Heart left ventricle (tissue), 16 donors: ENCODE measurements around the gene TDP1. TPM values are rescaled to one million over a fixed set of nuclear protein-coding genes. Genes with fewer than 3 reads are reported as not detected.

ENCODE experiments used
- ATAC-seq, 4 donors: fragments of 200-7000 bp; cut with Tn5 transposase; one replicate each; pipeline ENCODE4 v1.9.1; 2020 to 2022; ENCODE audit warnings: moderate library complexity in 4 of 4, mild to moderate bottlenecking in 3 of 4, moderate number of reproducible peaks in 1 of 4
- DNase-seq, 5 donors: peaks; one replicate each; pipeline ENCODE4 v3.0.0-alpha.2; 2020
- H3K27ac ChIP-seq, 12 donors: fragments of 200-600 bp; sonication (generic) in 4 of 12; one replicate each; pipeline versions ENCODE4 v1.5.0 to v1.8.0; 2016 to 2022; ENCODE audit warnings: mild to moderate bottlenecking in 2 of 12
- H3K27me3 ChIP-seq, 9 donors: fragments of 200-600 bp; sonication (generic) in 2 of 9; one replicate each; pipeline versions ENCODE4 v1.5.1 to v1.8.0; 2016 to 2022; ENCODE audit warnings: mild to moderate bottlenecking in 3 of 9
- H3K36me3 ChIP-seq, 9 donors: fragments of 200-600 bp; sonication (generic) in 2 of 9; one replicate each; pipeline versions ENCODE4 v1.5.0 to v1.8.0; 2018 to 2022; ENCODE audit warnings: mild to moderate bottlenecking in 2 of 9
- H3K4me1 ChIP-seq, 12 donors: fragments of 200-600 bp; sonication (generic) in 4 of 12; one replicate each; pipeline versions ENCODE4 v1.5.0 to v1.8.0; 2016 to 2022; ENCODE audit warnings: mild to moderate bottlenecking in 3 of 12
- H3K4me3 ChIP-seq, 12 donors: fragments of 200-600 bp; sonication (generic) in 4 of 12; one replicate each; pipeline versions ENCODE4 v1.5.0 to v1.8.0; 2017 to 2022; ENCODE audit warnings: mild to moderate bottlenecking in 9 of 12, moderate library complexity in 4 of 12
- H3K9me3 ChIP-seq, 12 donors: fragments of 200-600 bp; sonication (generic) in 4 of 12; one replicate each; pipeline versions ENCODE4 v1.5.0 to v1.8.0; 2016 to 2022; ENCODE audit warnings: mild to moderate bottlenecking in 1 of 12
- CTCF ChIP-seq, 12 donors: fragments of 200-600 bp; sonication (generic) in 4 of 12; IDR thresholded peaks; one replicate each; pipeline versions ENCODE4 v1.5.0 to v1.8.0; 2018 to 2022; ENCODE audit warnings: antibody characterized with exemption in 12 of 12, mild to moderate bottlenecking in 5 of 12
- POLR2A ChIP-seq, 2 donors: fragments of 450-650 bp; IDR thresholded peaks; one replicate each; pipeline ENCODE4 v1.6.1; 2017; ENCODE audit warnings: antibody characterized with exemption in 2 of 2, mild to moderate bottlenecking in 2 of 2, moderate library complexity in 2 of 2
- WGBS, 4 donors: extraction: QIAGEN DNeasy Blood & Tissue Kit in 2 of 4; methylation state at CpG; one replicate each; pipeline versions ENCODE4 v1.1.5 to v1.1.7; 2013 to 2018; 5-methylcytosine and 5-hydroxymethylcytosine counted together
- intact Hi-C, 10 donors: fragments of 100-400 bp; cut with DNase I; formaldehyde crosslinking; loops; one replicate each; pipeline versions ENCODE4 v1.11.1 to v1.14.2; 2022
- polyA plus RNA-seq, 2 donors: library from polyadenylated mRNA; stranded (reverse); fragments of 200-250 nt; gene quantifications; one replicate each; pipeline ENCODE4 v1.2.3, GENCODE V29; 2013
- total RNA-seq, 9 donors: library from RNA; depleted of rRNA in 2 of 9; stranded (reverse); fragments of >200 nt in 2 of 9; fragmentation: NEBNext Ultra II Directional in 3 of 9; extraction: Animal tissue kit (Norgen Biotek cat#: 25700) in 3 of 9; gene quantifications; one replicate each; pipeline versions ENCODE4 v1.1.0 to v1.2.4, GENCODE V29; 2016 to 2023
- donor health status: ischemic (EF 13 %, LVEDD 7.1; RV severe dilation, severe dysfunction).
- donor health status: healthy with polysubstance abuse.
- donor health status: DM: no; HTN: yes; CAD: no.
- donor health status: DM: no; HTN: no; CAD: no.
- donor health status: ischemic (EF 25% LVEDD 6.9; RV normal size, moderate dysfunction).
- donor health status: ischemic (EF 25% LVEDD 5.7; RV mildly dilated, moderate dysfunction).
- donor health status: healthy.
- donor health status: DM: yes; HTN: yes; CAD: no.
- donor health status: ischemic (EF 35%, LVEDD 5.7; RV mildly dilated, moderate dysfunction).
- donor health status: nonischemic (EF 11% LVEDD 7.7; RV severe dilation, severe dysfunction).
- donor health status: DM: yes; HTN: yes; CAD: no.
- donor health status: PGD.
- donor health status: ischemic (EF 29% LVEDD 5.4; RV normal size, mild dysfunction).
- donor health status: nonischemic (EF 23%, LVEDD 6.1; RV moderate dilation, normal function).

The TDP1 gene
- total and polyA plus RNA-seq, 11 donors, result 1.0 to 9.0 (median 4.1) TPM

DNA sequence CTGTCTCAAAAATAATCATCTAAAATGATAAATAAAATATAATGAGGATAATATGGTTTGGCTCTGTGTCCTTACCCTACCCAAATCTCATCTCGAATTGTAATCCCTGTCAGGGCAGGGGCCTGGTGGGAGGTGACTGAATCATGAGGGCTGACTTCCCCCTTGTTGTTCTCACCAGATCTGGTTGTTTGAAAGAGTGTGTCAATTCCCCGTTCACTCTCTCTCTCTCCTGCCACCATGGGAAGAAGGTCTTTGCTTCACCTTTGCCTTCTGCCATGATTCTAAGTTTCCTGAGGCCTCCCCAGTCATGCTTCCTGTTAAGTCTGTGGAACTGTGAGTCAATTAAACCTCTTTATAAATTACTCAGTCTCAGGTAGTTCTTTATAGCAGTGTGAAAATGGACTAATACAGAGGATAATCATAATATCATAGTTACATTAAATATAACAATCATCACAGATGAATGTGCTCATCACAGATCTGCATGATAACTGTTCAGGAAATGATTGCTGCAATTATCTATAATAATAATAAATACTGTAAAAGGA is 13.8 kb upstream of the TDP1 start:
- intact Hi-C loops, result no loop called here
- Histone ChIP-seq H3K36me3 (no peaks in the 10 kb centered on the region), H3K4me1 (no peaks in the 10 kb centered on the region), H3K4me3 (no peak overlapping the region), H3K27ac (no peak overlapping the region), H3K27me3 (no peaks in the 10 kb centered on the region), H3K9me3 (no peaks in the 10 kb centered on the region)
- WGBS, 4 donors, result 83 to 89% (median 84%) methylated on average over 2 of the region's 2 CpGs
- TF ChIP-seq CTCF (IDR thresholded peaks at IDR 0.05) (no peak), POLR2A (IDR thresholded peaks at IDR 0.05) (no peak)
- ATAC-seq, result no peak
- DNase-seq, result no peak

GRCh38 chr14:89947344-89947743 is 8.4 kb upstream of the TDP1 start:
- no peaks in the 10 kb centered on the region for H3K4me1 ChIP-seq
- TF ChIP-seq CTCF (IDR thresholded peaks at IDR 0.05) (no peak), POLR2A (IDR thresholded peaks at IDR 0.05) (no peak)
- no peak overlapping the region for H3K4me3 ChIP-seq
- no peaks in the 10 kb centered on the region for H3K9me3 ChIP-seq
- intact Hi-C loops, result no loop called here
- peaks cover 0 to 25% (median 10%) of the 10 kb centered on the region in 9 donors for H3K36me3 ChIP-seq
- no peak for DNase-seq
- ATAC-seq, result no peak
- no peak overlapping the region for H3K27ac ChIP-seq
- no peaks in the 10 kb centered on the region for H3K27me3 ChIP-seq

DNA sequence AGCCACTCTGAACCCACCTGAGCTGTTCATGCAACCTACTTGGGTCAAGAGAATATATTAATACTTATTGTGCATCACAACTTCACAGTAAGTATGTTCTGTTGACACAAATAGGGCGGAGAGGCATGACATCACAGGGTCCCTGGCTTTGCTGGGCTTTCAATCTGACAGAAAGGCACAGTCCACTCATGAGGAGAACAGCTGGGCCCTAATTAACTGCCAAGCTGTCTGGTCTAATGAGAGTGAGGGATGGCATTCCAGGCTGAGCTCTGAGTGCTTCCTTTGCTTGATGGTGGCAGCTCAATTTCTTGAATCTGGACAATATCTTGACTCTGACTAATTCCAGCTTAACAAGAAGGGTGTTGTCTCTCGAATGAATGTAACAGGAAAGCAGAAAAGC is 3.2 kb upstream of the TDP1 start:
- no peak overlapping the region for H3K4me3 ChIP-seq
- H3K27ac ChIP-seq, result no peak overlapping the region
- peaks cover 0 to 27% (median 10%) of the 10 kb centered on the region in 9 donors for H3K36me3 ChIP-seq
- peaks cover 4 to 21% (median 15%) of the 10 kb centered on the region in 12 donors for H3K4me1 ChIP-seq
- DNase-seq, result no peak
- H3K27me3 ChIP-seq, result no peaks in the 10 kb centered on the region
- intact Hi-C loops, result no loop called here
- no peak for TF ChIP-seq POLR2A (IDR thresholded peaks at IDR 0.05)
- TF ChIP-seq CTCF (IDR thresholded peaks at IDR 0.05), result no peak
- WGBS, 4 donors, result 79 to 90% (median 89%) methylated on average over 2 of the region's 2 CpGs
- H3K9me3 ChIP-seq, result no peaks in the 10 kb centered on the region
- ATAC-seq, result no peak

GRCh38 chr14:89953602-89954001 is 2.1 kb upstream of the TDP1 start:
- Histone ChIP-seq H3K27ac (peak overlapping the region in 1 of 12 donors; percentile 71), H3K4me1 (peaks cover 4 to 22% (median 15%) of the 10 kb centered on the region in 12 donors), H3K9me3 (no peaks in the 10 kb centered on the region), H3K27me3 (no peaks in the 10 kb centered on the region), H3K4me3 (peak overlapping the region in 6 of 12 donors; percentile 85 to 97 (median 94)), H3K36me3 (peaks cover 0 to 27% (median 10%) of the 10 kb centered on the region in 9 donors)
- intact Hi-C loops, result no loop called here
- ATAC-seq (no peak), DNase-seq (no peak)
- 58 to 70% (median 62%) methylated on average over 1 of the region's 1 CpG for WGBS, 4 donors
- TF ChIP-seq CTCF (IDR thresholded peaks at IDR 0.05) (no peak), POLR2A (IDR thresholded peaks at IDR 0.05) (no peak)
